ENCODE measurements around the gene BACH2.

DNA sequence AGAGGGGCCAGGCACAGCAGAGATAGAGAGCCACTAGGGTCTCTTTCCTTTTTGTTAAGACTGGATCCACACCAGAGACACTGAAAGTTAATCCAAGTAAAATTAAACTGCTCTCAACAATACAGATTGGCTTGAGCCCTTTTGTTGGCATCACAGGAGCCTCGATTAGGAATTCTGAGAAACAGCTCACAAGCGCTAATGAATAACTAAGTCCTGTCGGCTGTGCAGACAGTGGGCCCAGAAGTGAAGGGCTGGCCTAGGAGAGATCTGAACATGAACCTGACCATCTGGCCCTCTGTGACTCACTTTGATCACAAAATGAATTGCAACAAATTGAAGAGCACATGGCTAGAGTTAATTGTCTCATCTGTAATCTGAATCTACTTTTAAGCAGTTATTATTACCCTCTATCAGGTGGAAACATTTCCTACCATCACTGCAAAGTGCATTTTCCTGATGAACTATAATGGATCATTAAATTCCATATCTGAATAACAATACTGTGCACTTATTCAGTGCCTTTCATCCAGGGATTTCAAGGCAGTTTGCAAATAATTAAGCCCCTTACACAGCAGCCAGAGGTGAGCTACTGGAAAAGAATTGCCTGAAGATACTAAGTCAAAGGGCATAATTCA lies 3.2 kb downstream of the BACH2 start:
- TF ChIP-seq, protein P1, sequence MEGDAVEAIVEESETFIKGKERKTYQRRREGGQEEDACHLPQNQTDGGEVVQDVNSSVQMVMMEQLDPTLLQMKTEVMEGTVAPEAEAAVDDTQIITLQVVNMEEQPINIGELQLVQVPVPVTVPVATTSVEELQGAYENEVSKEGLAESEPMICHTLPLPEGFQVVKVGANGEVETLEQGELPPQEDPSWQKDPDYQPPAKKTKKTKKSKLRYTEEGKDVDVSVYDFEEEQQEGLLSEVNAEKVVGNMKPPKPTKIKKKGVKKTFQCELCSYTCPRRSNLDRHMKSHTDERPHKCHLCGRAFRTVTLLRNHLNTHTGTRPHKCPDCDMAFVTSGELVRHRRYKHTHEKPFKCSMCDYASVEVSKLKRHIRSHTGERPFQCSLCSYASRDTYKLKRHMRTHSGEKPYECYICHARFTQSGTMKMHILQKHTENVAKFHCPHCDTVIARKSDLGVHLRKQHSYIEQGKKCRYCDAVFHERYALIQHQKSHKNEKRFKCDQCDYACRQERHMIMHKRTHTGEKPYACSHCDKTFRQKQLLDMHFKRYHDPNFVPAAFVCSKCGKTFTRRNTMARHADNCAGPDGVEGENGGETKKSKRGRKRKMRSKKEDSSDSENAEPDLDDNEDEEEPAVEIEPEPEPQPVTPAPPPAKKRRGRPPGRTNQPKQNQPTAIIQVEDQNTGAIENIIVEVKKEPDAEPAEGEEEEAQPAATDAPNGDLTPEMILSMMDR (IDR thresholded peaks at IDR 0.05; ENCODE audit: insufficient read depth, low read length) = no peak
- no peak for TF ChIP-seq POLR2AphosphoS5 (IDR thresholded peaks at IDR 0.05; ENCODE audit: low read depth)
- TF ChIP-seq, protein P2, sequence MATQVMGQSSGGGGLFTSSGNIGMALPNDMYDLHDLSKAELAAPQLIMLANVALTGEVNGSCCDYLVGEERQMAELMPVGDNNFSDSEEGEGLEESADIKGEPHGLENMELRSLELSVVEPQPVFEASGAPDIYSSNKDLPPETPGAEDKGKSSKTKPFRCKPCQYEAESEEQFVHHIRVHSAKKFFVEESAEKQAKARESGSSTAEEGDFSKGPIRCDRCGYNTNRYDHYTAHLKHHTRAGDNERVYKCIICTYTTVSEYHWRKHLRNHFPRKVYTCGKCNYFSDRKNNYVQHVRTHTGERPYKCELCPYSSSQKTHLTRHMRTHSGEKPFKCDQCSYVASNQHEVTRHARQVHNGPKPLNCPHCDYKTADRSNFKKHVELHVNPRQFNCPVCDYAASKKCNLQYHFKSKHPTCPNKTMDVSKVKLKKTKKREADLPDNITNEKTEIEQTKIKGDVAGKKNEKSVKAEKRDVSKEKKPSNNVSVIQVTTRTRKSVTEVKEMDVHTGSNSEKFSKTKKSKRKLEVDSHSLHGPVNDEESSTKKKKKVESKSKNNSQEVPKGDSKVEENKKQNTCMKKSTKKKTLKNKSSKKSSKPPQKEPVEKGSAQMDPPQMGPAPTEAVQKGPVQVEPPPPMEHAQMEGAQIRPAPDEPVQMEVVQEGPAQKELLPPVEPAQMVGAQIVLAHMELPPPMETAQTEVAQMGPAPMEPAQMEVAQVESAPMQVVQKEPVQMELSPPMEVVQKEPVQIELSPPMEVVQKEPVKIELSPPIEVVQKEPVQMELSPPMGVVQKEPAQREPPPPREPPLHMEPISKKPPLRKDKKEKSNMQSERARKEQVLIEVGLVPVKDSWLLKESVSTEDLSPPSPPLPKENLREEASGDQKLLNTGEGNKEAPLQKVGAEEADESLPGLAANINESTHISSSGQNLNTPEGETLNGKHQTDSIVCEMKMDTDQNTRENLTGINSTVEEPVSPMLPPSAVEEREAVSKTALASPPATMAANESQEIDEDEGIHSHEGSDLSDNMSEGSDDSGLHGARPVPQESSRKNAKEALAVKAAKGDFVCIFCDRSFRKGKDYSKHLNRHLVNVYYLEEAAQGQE (IDR thresholded peaks at IDR 0.05; ENCODE audit: insufficient replicate concordance, low read depth) = no peak
